ENCODE data around the gene C1QTNF6. TPM values are rescaled to one million over a fixed set of nuclear protein-coding genes. Genes with fewer than 3 reads are reported as not detected.

C1QTNF6 gene
- polyA plus RNA-seq, 1 donor from 2014 or later = 5.3 TPM

DNA sequence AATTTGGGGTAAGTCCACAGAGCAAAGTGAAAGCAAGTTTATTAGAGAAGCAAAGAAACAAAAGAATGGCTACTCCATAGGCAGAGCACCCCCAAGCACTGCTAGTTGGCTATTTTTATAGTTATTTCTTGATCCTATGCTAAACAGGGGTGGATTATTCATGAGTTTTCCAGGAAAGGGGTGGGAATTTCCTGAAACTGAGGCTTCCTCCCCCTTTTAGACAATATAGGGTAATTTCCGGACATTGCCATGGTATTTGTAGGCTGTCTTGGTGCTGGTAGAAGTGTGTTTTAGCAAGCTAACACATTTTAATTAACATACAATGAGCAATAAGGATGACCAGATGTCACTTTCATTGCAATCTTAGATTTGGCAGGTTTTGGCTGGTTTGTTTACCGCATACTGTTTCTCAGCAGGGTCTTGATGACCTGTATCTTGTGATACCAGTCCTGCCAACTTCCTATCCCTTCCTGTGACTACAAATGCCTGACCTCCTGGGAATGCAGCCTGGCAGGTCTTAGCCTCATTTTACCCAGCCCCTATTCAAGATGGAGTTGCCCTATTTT lies 937 bp upstream of the C1QTNF6 start:
- H3K9me2 ChIP-seq (ENCODE audit: insufficient read depth, low read length) = no peaks in the 10 kb centered on the region
- H4K20me1 ChIP-seq (ENCODE audit: insufficient read depth) = no peaks in the 10 kb centered on the region
- no peaks in the 10 kb centered on the region for H3K27me3 ChIP-seq (ENCODE audit: insufficient read depth, low read depth, low read length)
- no peak overlapping the region for H3K9ac ChIP-seq (ENCODE audit: low read length)
- H3K9me3 ChIP-seq (ENCODE audit: low read length) = no peaks in the 10 kb centered on the region
- no peaks in the 10 kb centered on the region for H3K36me3 ChIP-seq (ENCODE audit: insufficient read depth, low read length)
- no peak overlapping the region for H2AFZ ChIP-seq (ENCODE audit: low read depth, low read length)
- H3K4me3 ChIP-seq (ENCODE audit: low read length) = no peak overlapping the region
- no peaks in the 10 kb centered on the region for H3F3A ChIP-seq (ENCODE audit: insufficient read depth, low read length, poor library complexity, severe bottlenecking)
- H3K79me2 ChIP-seq (replicated peaks; ENCODE audit: insufficient read depth, low read length) = no peaks in the 10 kb centered on the region
- H3K27ac ChIP-seq (ENCODE audit: low read length) = no peak overlapping the region
- TF ChIP-seq TAF1 (IDR thresholded peaks at IDR 0.05; ENCODE audit: low read depth) (no peak), SMC3 (conservative IDR thresholded peaks at IDR 0.05; ENCODE audit: poor library complexity) (no peak), EZH2 (IDR thresholded peaks at IDR 0.05; ENCODE audit: borderline replicate concordance, insufficient read depth, low read length, poor library complexity, severe bottlenecking) (no peak), MXI1 (conservative IDR thresholded peaks at IDR 0.05; ENCODE audit: poor library complexity, severe bottlenecking) (no peak), RAD21 (conservative IDR thresholded peaks at IDR 0.05) (no peak), POLR2AphosphoS5 (IDR thresholded peaks at IDR 0.05) (no peak), EP300 (conservative IDR thresholded peaks at IDR 0.05; ENCODE audit: poor library complexity, severe bottlenecking) (no peak)
- TF ChIP-seq, protein P1, sequence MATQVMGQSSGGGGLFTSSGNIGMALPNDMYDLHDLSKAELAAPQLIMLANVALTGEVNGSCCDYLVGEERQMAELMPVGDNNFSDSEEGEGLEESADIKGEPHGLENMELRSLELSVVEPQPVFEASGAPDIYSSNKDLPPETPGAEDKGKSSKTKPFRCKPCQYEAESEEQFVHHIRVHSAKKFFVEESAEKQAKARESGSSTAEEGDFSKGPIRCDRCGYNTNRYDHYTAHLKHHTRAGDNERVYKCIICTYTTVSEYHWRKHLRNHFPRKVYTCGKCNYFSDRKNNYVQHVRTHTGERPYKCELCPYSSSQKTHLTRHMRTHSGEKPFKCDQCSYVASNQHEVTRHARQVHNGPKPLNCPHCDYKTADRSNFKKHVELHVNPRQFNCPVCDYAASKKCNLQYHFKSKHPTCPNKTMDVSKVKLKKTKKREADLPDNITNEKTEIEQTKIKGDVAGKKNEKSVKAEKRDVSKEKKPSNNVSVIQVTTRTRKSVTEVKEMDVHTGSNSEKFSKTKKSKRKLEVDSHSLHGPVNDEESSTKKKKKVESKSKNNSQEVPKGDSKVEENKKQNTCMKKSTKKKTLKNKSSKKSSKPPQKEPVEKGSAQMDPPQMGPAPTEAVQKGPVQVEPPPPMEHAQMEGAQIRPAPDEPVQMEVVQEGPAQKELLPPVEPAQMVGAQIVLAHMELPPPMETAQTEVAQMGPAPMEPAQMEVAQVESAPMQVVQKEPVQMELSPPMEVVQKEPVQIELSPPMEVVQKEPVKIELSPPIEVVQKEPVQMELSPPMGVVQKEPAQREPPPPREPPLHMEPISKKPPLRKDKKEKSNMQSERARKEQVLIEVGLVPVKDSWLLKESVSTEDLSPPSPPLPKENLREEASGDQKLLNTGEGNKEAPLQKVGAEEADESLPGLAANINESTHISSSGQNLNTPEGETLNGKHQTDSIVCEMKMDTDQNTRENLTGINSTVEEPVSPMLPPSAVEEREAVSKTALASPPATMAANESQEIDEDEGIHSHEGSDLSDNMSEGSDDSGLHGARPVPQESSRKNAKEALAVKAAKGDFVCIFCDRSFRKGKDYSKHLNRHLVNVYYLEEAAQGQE (IDR thresholded peaks at IDR 0.05; ENCODE audit: borderline replicate concordance) = no peak
- TF ChIP-seq, protein P2, sequence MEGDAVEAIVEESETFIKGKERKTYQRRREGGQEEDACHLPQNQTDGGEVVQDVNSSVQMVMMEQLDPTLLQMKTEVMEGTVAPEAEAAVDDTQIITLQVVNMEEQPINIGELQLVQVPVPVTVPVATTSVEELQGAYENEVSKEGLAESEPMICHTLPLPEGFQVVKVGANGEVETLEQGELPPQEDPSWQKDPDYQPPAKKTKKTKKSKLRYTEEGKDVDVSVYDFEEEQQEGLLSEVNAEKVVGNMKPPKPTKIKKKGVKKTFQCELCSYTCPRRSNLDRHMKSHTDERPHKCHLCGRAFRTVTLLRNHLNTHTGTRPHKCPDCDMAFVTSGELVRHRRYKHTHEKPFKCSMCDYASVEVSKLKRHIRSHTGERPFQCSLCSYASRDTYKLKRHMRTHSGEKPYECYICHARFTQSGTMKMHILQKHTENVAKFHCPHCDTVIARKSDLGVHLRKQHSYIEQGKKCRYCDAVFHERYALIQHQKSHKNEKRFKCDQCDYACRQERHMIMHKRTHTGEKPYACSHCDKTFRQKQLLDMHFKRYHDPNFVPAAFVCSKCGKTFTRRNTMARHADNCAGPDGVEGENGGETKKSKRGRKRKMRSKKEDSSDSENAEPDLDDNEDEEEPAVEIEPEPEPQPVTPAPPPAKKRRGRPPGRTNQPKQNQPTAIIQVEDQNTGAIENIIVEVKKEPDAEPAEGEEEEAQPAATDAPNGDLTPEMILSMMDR (IDR thresholded peaks at IDR 0.05; ENCODE audit: poor library complexity, severe bottlenecking) = no peak
- no peak overlapping the region for H3K4me2 ChIP-seq (ENCODE audit: low read length)

DNA sequence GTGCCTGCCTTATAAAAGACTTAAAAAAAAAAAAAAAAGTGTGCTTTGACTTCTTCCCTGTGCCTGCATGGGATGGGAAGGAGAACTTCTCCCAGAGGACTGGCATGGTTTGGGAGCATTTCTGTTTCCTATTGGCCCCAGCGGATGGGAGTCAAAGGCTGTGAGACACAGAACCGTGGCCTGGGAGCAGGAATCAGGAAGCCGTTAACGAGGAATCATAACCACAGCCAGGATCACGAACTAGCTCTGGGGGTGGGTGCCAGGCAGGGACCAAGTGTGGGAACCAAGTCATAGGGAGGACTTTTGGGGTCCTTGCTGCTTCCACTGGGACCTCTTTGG lies 526 bp downstream of the C1QTNF6 start:
- Histone ChIP-seq H4K20me1 (ENCODE audit: insufficient read depth) (no peaks in the 10 kb centered on the region), H2AFZ (ENCODE audit: low read depth, low read length) (no peak overlapping the region), H3K4me2 (ENCODE audit: low read length) (no peak overlapping the region), H3K27ac (ENCODE audit: low read length) (no peak overlapping the region), H3K9ac (ENCODE audit: low read length) (no peak overlapping the region), H3K36me3 (ENCODE audit: insufficient read depth, low read length) (no peaks in the 10 kb centered on the region), H3K27me3 (ENCODE audit: insufficient read depth, low read depth, low read length) (no peaks in the 10 kb centered on the region), H3F3A (ENCODE audit: insufficient read depth, low read length, poor library complexity, severe bottlenecking) (no peaks in the 10 kb centered on the region), H3K9me3 (ENCODE audit: low read length) (no peaks in the 10 kb centered on the region), H3K79me2 (replicated peaks; ENCODE audit: insufficient read depth, low read length) (no peaks in the 10 kb centered on the region), H3K4me3 (ENCODE audit: low read length) (no peak overlapping the region), H3K9me2 (ENCODE audit: insufficient read depth, low read length) (no peaks in the 10 kb centered on the region)
- TF ChIP-seq, protein P1 (IDR thresholded peaks at IDR 0.05; ENCODE audit: borderline replicate concordance) = no peak
- TF ChIP-seq TAF1 (IDR thresholded peaks at IDR 0.05; ENCODE audit: low read depth) = no peak
- TF ChIP-seq, protein P2 (IDR thresholded peaks at IDR 0.05; ENCODE audit: poor library complexity, severe bottlenecking) = no peak
- no peak for TF ChIP-seq EZH2 (IDR thresholded peaks at IDR 0.05; ENCODE audit: borderline replicate concordance, insufficient read depth, low read length, poor library complexity, severe bottlenecking)
- TF ChIP-seq RAD21 (conservative IDR thresholded peaks at IDR 0.05) = no peak
- no peak for TF ChIP-seq EP300 (conservative IDR thresholded peaks at IDR 0.05; ENCODE audit: poor library complexity, severe bottlenecking)
- TF ChIP-seq MXI1 (conservative IDR thresholded peaks at IDR 0.05; ENCODE audit: poor library complexity, severe bottlenecking) = no peak
- no peak for TF ChIP-seq SMC3 (conservative IDR thresholded peaks at IDR 0.05; ENCODE audit: poor library complexity)
- no peak for TF ChIP-seq POLR2AphosphoS5 (IDR thresholded peaks at IDR 0.05)

All from neural cell (in vitro differentiated cells).